SK-N-SH (cell line): ENCODE data around the gene SLX4IP. TPM values are rescaled to one million over a fixed set of nuclear protein-coding genes. Genes with fewer than 3 reads are reported as not detected.
A peak's percentile ranks its signal among the peaks of the same experiment; 100 is the strongest.

Experiments
- CTCF ChIA-PET: fragments of 300-600, 350-600 bp; formaldehyde crosslinking; extraction: SDS; loops from one replicate; lab custom pipeline; 2021; lab: Yijun Ruan, JAX
- POLR2A ChIA-PET: fragments of 350-600 bp; sonication (Branson Sonifier 250); formaldehyde crosslinking; extraction: SDS; loops from one replicate; lab custom pipeline; 2020; ENCODE audit warnings: antibody characterized with exemption, inconsistent platforms; lab: Yijun Ruan, JAX
- DNase-seq: peaks from one replicate; pipeline ENCODE4 v3.0.0; 2012
- H2AFZ ChIP-seq: fragments of 200-600 bp; sonication (generic); 2 replicates; pipeline ENCODE4 v1.8.1; 2016; ENCODE audit warnings: antibody characterized with exemption, mild to moderate bottlenecking, low read depth
- H3F3A ChIP-seq: fragments of 200-600 bp; sonication (generic); replicated peaks from 2 replicates; pipeline ENCODE3; 2016; ENCODE audit warnings: antibody characterized with exemption, mild to moderate bottlenecking; ENCODE audit not compliant: insufficient read depth
- H3K27ac ChIP-seq, 2 experiments: fragments of 200-500 bp in 1 of 2; fragments of 200-600 bp in 1 of 2; sonication (Bioruptor generic) in 1 of 2; sonication (generic), shearing (Covaris generic) in 1 of 2; 2 replicates each; pipeline versions ENCODE4 v1.5.1 to v1.6.1; 2014 to 2016; ENCODE audit warnings: low read depth in 2 of 2, inconsistent platforms in 1 of 2, low read length in 1 of 2, mild to moderate bottlenecking in 1 of 2, mixed read lengths in 1 of 2
- H3K27me3 ChIP-seq: fragments of 200-600 bp; sonication (generic), shearing (Covaris generic); 2 replicates; pipeline ENCODE4 v1.6.1; 2016; ENCODE audit warnings: mixed run types; ENCODE audit not compliant: insufficient read depth
- H3K36me3 ChIP-seq, 2 experiments: fragments of 200-500 bp in 1 of 2; fragments of 200-600 bp in 1 of 2; sonication (Bioruptor generic) in 1 of 2; sonication (generic) in 1 of 2; replicated peaks in 1 of 2; 2 replicates each; pipeline versions ENCODE3 to v1.5.1; 2014 to 2016; ENCODE audit warnings: low read length in 1 of 2, mild to moderate bottlenecking in 1 of 2; ENCODE audit not compliant: insufficient read depth in 2 of 2, control insufficient read depth in 1 of 2
- H3K4me1 ChIP-seq, 2 experiments: fragments of 200-500 bp in 1 of 2; fragments of 200-600 bp in 1 of 2; sonication (Bioruptor generic) in 1 of 2; sonication (generic), shearing (Covaris generic) in 1 of 2; 2 replicates each; pipeline versions ENCODE4 v1.5.1 to v1.6.1; 2014 to 2016; ENCODE audit warnings: low read depth in 1 of 2, low read length in 1 of 2, mixed run types in 1 of 2; ENCODE audit not compliant: insufficient read depth in 2 of 2, control insufficient read depth in 1 of 2
- H3K4me2 ChIP-seq: fragments of 200-600 bp; sonication (generic), shearing (Covaris generic); 2 replicates; pipeline ENCODE4 v1.6.1; 2017; ENCODE audit warnings: mixed run types
- H3K4me3 ChIP-seq, 2 experiments: fragments of 200-500 bp in 1 of 2; fragments of 200-600 bp in 1 of 2; sonication (Bioruptor generic) in 1 of 2; sonication (generic), shearing (Covaris generic) in 1 of 2; 2 replicates each; pipeline versions ENCODE4 v1.5.1 to v1.8.1; 2014 to 2016; ENCODE audit warnings: low read depth in 2 of 2, inconsistent platforms in 1 of 2, low read length in 1 of 2, mild to moderate bottlenecking in 1 of 2, mixed read lengths in 1 of 2, moderate library complexity in 1 of 2
- H3K79me2 ChIP-seq: fragments of 200-600 bp; sonication (generic); 2 replicates; pipeline ENCODE4 v1.8.1; 2017; ENCODE audit warnings: mild to moderate bottlenecking; ENCODE audit not compliant: insufficient read depth
- H3K9ac ChIP-seq: fragments of 200-600 bp; sonication (generic); 2 replicates; pipeline ENCODE4 v1.6.1; 2017; ENCODE audit warnings: mixed run types
- H3K9me2 ChIP-seq: fragments of 200-600 bp; sonication (generic); 2 replicates; pipeline ENCODE4 v1.6.1; 2017; ENCODE audit warnings: mixed run types
- H3K9me3 ChIP-seq: fragments of 200-600 bp; sonication (generic); 2 replicates; pipeline ENCODE4 v1.6.1; 2017; ENCODE audit warnings: mixed run types, mild to moderate bottlenecking, moderate library complexity
- H4K20me1 ChIP-seq: fragments of 200-600 bp; sonication (generic); 2 replicates; pipeline ENCODE4 v1.6.1; 2017; ENCODE audit warnings: mild to moderate bottlenecking, mixed run types; ENCODE audit not compliant: insufficient read depth
- CHD2 ChIP-seq: fragments of 150-350 bp; IDR thresholded peaks from 2 replicates; pipeline ENCODE4 v1.6.1; 2018; ENCODE audit warnings: low read length; ENCODE audit not compliant: partially characterized antibody
- EP300 ChIP-seq, 2 experiments: IDR thresholded peaks; 2 replicates each; pipeline versions ENCODE4 v1.4.0 to v1.6.1; 2012; ENCODE audit warnings: borderline replicate concordance in 1 of 2, low read depth in 1 of 2, low read length in 1 of 2
- JUND ChIP-seq: IDR thresholded peaks from 2 replicates; pipeline ENCODE4 v1.4.0; 2012
- MXI1 ChIP-seq: IDR thresholded peaks from 2 replicates; pipeline ENCODE4 v1.6.1; 2012; ENCODE audit warnings: mild to moderate bottlenecking, low read depth, low read length, improper control_type of control experiment
- NRF1 ChIP-seq: IDR thresholded peaks from 2 replicates; pipeline ENCODE4 v1.6.1; 2012; ENCODE audit warnings: low read depth, mild to moderate bottlenecking, low read length
- RAD21 ChIP-seq: IDR thresholded peaks from 2 replicates; pipeline ENCODE4 v1.6.1; 2012; ENCODE audit warnings: mild to moderate bottlenecking, low read length
- RFX5 ChIP-seq: IDR thresholded peaks from 2 replicates; pipeline ENCODE4 v1.6.1; 2012; ENCODE audit warnings: mild to moderate bottlenecking, improper control_type of control experiment, low read length
- YY1 ChIP-seq: IDR thresholded peaks from 2 replicates; pipeline ENCODE4 v1.4.0; 2012; ENCODE audit warnings: low read depth, mild to moderate bottlenecking
- WGBS: methylation state at CpG from one replicate; pipeline ENCODE4 v1.1.6; 2017; ENCODE audit warnings: low lambda C conversion rate; 5-methylcytosine and 5-hydroxymethylcytosine counted together
- polyA plus RNA-seq, 3 experiments: library from polyadenylated mRNA; depleted of rRNA; stranded (reverse); fragments of >200 nt; gene quantifications; 2 replicates each; pipeline ENCODE4 v1.2.3, GENCODE V29; 2012
- TF ChIP-seq, protein P1 (sequence below): IDR thresholded peaks from 2 replicates; pipeline ENCODE4; 2012
- TF ChIP-seq, protein P2 (sequence below): fragments of 150-350 bp; IDR thresholded peaks from 2 replicates; pipeline ENCODE4 v1.6.1; 2016; ENCODE audit warnings: mild to moderate bottlenecking, low read depth, low read length
- TF ChIP-seq, protein P3 (sequence below): IDR thresholded peaks from 2 replicates; pipeline ENCODE4 v1.4.0; 2012; ENCODE audit warnings: low read depth
- TF ChIP-seq, protein P4 (sequence below): fragments of 150-350 bp; IDR thresholded peaks from 2 replicates; pipeline ENCODE4 v1.6.1; 2017; ENCODE audit warnings: antibody characterized with exemption, low read length, low read depth, borderline replicate concordance

Gene SLX4IP
- polyA plus RNA-seq, 1 of the 3 experiments (the other 2 are of a cell fraction), result 1.3 TPM

DNA sequence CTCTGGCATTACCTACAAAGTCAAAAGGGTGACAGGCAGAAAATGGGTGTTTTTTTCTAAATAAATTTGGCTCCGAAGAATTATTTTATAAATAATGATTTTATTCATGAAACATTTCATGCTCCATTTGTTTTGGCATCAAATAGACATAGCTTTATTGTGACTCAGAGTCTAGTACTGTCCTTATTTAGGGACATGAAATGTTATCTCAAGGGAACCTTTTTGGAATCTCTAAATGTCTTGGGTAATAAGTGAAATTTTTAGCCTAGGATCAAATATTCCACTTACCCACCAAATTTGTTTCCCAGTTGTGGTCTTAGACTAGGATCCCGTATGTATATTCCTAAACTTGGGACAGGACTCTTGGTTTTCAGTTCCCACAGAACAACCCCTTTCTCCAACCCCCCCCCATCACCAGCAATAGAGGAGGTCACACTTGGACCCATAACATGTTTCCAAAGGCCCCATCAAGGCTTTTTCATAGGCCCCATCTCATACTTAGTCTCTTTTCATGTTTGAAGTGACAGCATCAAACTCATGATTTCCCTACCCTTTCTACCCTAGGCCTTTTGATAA is 156.9 kb downstream of the SLX4IP start (continued):
- TF ChIP-seq EP300 (IDR thresholded peaks at IDR 0.05; ENCODE audit: borderline replicate concordance in 1 of 2, low read depth in 1 of 2, low read length in 1 of 2) (peak in 1 of 2 experiments; percentile 31; a peak in 1 of 4 replicates), RFX5 (no peak)

DNA sequence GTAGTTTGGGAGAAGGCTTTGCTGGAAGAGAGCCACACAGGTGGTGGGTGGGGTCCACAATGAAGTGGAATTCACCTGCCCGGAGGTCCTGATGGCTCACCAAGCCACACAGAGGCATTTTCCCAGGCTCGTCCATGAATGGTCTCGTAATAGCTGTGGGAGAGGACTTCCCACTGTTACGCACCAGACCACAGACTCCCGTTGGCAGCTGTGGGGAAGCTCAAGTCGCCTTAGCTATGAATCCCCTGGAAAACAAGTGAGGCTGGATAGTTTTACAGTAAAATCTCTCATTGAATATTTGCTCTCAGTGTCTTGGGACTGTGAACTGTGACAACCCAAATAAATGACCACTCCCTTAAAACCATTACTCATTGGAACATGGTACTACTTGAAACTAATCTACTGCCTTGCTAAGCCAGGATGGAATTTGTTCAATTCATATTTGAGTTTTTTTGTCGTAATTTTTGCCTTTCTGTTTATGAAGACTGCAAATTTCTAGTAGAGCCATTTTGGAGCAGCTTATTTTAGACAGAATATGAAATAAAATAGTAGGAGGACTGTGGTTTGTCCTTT is 159.3 kb downstream of the SLX4IP start:
- H3F3A ChIP-seq, result peaks cover 42% of the 10 kb centered on the region
- TF ChIP-seq, protein P1, sequence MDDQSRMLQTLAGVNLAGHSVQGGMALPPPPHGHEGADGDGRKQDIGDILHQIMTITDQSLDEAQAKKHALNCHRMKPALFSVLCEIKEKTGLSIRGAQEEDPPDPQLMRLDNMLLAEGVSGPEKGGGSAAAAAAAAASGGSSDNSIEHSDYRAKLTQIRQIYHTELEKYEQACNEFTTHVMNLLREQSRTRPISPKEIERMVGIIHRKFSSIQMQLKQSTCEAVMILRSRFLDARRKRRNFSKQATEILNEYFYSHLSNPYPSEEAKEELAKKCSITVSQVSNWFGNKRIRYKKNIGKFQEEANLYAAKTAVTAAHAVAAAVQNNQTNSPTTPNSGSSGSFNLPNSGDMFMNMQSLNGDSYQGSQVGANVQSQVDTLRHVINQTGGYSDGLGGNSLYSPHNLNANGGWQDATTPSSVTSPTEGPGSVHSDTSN, result no peak
- TF ChIP-seq RAD21, result no peak
- TF ChIP-seq, protein P2, sequence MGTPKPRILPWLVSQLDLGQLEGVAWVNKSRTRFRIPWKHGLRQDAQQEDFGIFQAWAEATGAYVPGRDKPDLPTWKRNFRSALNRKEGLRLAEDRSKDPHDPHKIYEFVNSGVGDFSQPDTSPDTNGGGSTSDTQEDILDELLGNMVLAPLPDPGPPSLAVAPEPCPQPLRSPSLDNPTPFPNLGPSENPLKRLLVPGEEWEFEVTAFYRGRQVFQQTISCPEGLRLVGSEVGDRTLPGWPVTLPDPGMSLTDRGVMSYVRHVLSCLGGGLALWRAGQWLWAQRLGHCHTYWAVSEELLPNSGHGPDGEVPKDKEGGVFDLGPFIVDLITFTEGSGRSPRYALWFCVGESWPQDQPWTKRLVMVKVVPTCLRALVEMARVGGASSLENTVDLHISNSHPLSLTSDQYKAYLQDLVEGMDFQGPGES, result no peak
- 89% methylated on average over 5 of the region's 7 CpGs for WGBS
- no peaks in the 10 kb centered on the region for H3K27me3 ChIP-seq
- DNase-seq, result no peak
- no peak overlapping the region for H3K4me3 ChIP-seq
- H3K4me2 ChIP-seq, result no peak overlapping the region
- H3K79me2 ChIP-seq, result no peaks in the 10 kb centered on the region
- ChIA-PET POLR2A (no interaction called here), CTCF (interaction anchor here (2.8 kb wide), 1 partner anchor 10 kb away, joined by 10 read pairs; no protein-coding TSS in a partner anchor)
- H3K27ac ChIP-seq, result no peak overlapping the region
- H3K9me3 ChIP-seq, result no peaks in the 10 kb centered on the region
- H3K36me3 ChIP-seq, result no peaks in the 10 kb centered on the region
- no peak overlapping the region for H2AFZ ChIP-seq
- H3K9me2 ChIP-seq, result no peaks in the 10 kb centered on the region
- H4K20me1 ChIP-seq, result no peaks in the 10 kb centered on the region
- H3K4me1 ChIP-seq, result peaks cover 3 to 16% of the 10 kb centered on the region in 2 experiments
- H3K9ac ChIP-seq, result no peak overlapping the region

DNA sequence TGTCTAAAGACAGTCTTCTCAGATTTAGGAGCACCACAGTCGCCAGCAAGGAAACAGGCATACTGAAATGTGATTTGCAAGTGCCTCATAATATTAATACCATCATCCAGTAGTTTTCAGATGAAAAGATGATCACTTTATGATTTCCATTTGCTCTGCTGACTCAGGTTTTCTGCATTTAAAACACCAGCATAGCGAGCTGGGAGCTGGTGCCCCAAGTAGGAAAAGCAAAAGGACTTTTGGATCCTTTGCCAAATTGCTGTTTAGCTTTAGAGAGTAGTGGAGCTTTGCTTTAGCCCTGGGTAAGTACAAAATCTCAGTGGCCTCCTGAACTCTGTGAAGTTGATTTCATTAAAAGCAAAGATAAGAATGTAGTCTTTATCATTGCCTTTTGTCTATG is 160.2 kb downstream of the SLX4IP start:
- no peak overlapping the region; a peak in 1 of 4 replicates for H3K27ac ChIP-seq
- H2AFZ ChIP-seq, result no peak overlapping the region
- 77% methylated on average over 2 of the region's 2 CpGs for WGBS
- no peaks in the 10 kb centered on the region for H3K36me3 ChIP-seq
- peaks cover 3 to 16% of the 10 kb centered on the region in 2 experiments for H3K4me1 ChIP-seq
- H3K79me2 ChIP-seq, result no peaks in the 10 kb centered on the region
- TF ChIP-seq JUND (no peak), NRF1 (no peak), MXI1 (no peak), CHD2 (no peak), YY1 (no peak)
- TF ChIP-seq, protein P3, sequence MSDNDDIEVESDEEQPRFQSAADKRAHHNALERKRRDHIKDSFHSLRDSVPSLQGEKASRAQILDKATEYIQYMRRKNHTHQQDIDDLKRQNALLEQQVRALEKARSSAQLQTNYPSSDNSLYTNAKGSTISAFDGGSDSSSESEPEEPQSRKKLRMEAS, result no peak
- TF ChIP-seq, protein P4, sequence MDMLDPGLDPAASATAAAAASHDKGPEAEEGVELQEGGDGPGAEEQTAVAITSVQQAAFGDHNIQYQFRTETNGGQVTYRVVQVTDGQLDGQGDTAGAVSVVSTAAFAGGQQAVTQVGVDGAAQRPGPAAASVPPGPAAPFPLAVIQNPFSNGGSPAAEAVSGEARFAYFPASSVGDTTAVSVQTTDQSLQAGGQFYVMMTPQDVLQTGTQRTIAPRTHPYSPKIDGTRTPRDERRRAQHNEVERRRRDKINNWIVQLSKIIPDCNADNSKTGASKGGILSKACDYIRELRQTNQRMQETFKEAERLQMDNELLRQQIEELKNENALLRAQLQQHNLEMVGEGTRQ, result no peak
- H3F3A ChIP-seq, result peaks cover 42% of the 10 kb centered on the region
- CTCF ChIA-PET, result interaction anchor here (2.8 kb wide), 1 partner anchor 9 kb away, joined by 10 read pairs; no protein-coding TSS in a partner anchor
- H3K27me3 ChIP-seq, result no peaks in the 10 kb centered on the region
- H3K9me3 ChIP-seq, result no peaks in the 10 kb centered on the region
- no peak for DNase-seq
- no peaks in the 10 kb centered on the region for H3K9me2 ChIP-seq
- no peak overlapping the region for H3K9ac ChIP-seq
- POLR2A ChIA-PET, result no interaction called here
- no peaks in the 10 kb centered on the region for H4K20me1 ChIP-seq
- no peak overlapping the region for H3K4me3 ChIP-seq
- no peak overlapping the region for H3K4me2 ChIP-seq
